HG03095 (cell line): ENCODE data around the gene RTN4RL2.
A peak's percentile ranks its signal among the peaks of the same experiment; 100 is the strongest.

Experiments used
- ATAC-seq: cut with Tn5 transposase; IDR thresholded peaks from one replicate; pipeline ENCODE4 v1.9.1; 2021; ENCODE audit warnings: moderate library complexity; ENCODE audit not compliant: unreplicated experiment

Gene RTN4RL2

GRCh38 chr11:57460022-57460757 is at the start of gene RTN4RL2:
RTN4RL2 (plus strand) TSS chr11:57460528; CDS start chr11:57460866, 338 bp downstream.
- ATAC-seq = no peak

- no peak for ATAC-seq
Observed at GRCh38 chr11:57413681-57414080, 46.6 kb upstream of the RTN4RL2 start.

- ATAC-seq = no peak
Observed at GRCh38 chr11:57414612-57415212, 45.6 kb upstream of the RTN4RL2 start.

GRCh38 chr11:57416436-57416835 is 43.9 kb upstream of the RTN4RL2 start:
- ATAC-seq = no peak

- no peak for ATAC-seq
Observed at GRCh38 chr11:57417056-57417455, 43.3 kb upstream of the RTN4RL2 start.

GRCh38 chr11:57418131-57418530 is 42.2 kb upstream of the RTN4RL2 start:
- no peak for ATAC-seq

GRCh38 chr11:57419146-57419545 is 41.2 kb upstream of the RTN4RL2 start:
- ATAC-seq = no peak

GRCh38 chr11:57421066-57421465 is 39.3 kb upstream of the RTN4RL2 start:
- no peak for ATAC-seq

- ATAC-seq = no peak
Observed at GRCh38 chr11:57421805-57422204, 38.5 kb upstream of the RTN4RL2 start.

GRCh38 chr11:57422669-57423068 is 37.7 kb upstream of the RTN4RL2 start:
- no peak for ATAC-seq

- ATAC-seq = no peak
Observed at GRCh38 chr11:57424137-57424791, 36.1 kb upstream of the RTN4RL2 start.

GRCh38 chr11:57424792-57425564 is 35.4 kb upstream of the RTN4RL2 start:
- peak; percentile 91 for ATAC-seq

- ATAC-seq = no peak
Observed at GRCh38 chr11:57425565-57426438, 34.5 kb upstream of the RTN4RL2 start.

- ATAC-seq = no peak
Observed at GRCh38 chr11:57426439-57426928, 33.8 kb upstream of the RTN4RL2 start.

GRCh38 chr11:57426929-57427726 is 33.2 kb upstream of the RTN4RL2 start, which contains the start of gene SLC43A3:
SLC43A3 (minus strand) TSS chr11:57427121; CDS start chr11:57426172, 949 bp downstream.
- ATAC-seq = peak; percentile 62

- ATAC-seq = no peak
Observed at GRCh38 chr11:57427727-57428082, 32.6 kb upstream of the RTN4RL2 start.

GRCh38 chr11:57428643-57429042 is 31.7 kb upstream of the RTN4RL2 start:
- ATAC-seq = no peak

- ATAC-seq = no peak
Observed at GRCh38 chr11:57429946-57430345, 30.4 kb upstream of the RTN4RL2 start.

- ATAC-seq = no peak
Observed at GRCh38 chr11:57430952-57431351, 29.4 kb upstream of the RTN4RL2 start.
